DMS153 treated with DMSO at 0.1 percent for 48 hours (cell line): Measurements from ENCODE around the gene MCMBP.
"Not testable (repeated sequence)": the region's sequence is repeated elsewhere in the genome, so short reads cannot be mapped to it uniquely, and the experiment has no call there.

Experiments used
- DNase-seq: peaks from one replicate; lab custom pipeline; 2025; ENCODE audit not compliant: unreplicated experiment; lab: John Stamatoyannopoulos, UW

Gene MCMBP

GRCh38 chr10:119831656-119832055 is 41.0 kb downstream of the MCMBP start:
- no peak for DNase-seq

- DNase-seq: no peak
These were observed 41.8 kb downstream of the MCMBP start for GRCh38 chr10:119830851-119831250.

- no peak for DNase-seq
These were observed 43.2 kb downstream of the MCMBP start for GRCh38 chr10:119829429-119829828.

GRCh38 chr10:119827430-119827829 is 45.2 kb downstream of the MCMBP start:
- no peak for DNase-seq

- no peak for DNase-seq
These were observed 45.9 kb downstream of the MCMBP start for GRCh38 chr10:119826771-119827170.

GRCh38 chr10:119824299-119824698 is 48.3 kb downstream of the MCMBP start:
- DNase-seq: no peak

- no peak for DNase-seq
These were observed 51.5 kb downstream of the MCMBP start for GRCh38 chr10:119821182-119821581.

- no peak for DNase-seq
These were observed 53.8 kb downstream of the MCMBP start for GRCh38 chr10:119818889-119819270.

GRCh38 chr10:119817991-119818888 is 54.4 kb downstream of the MCMBP start:
- no peak for DNase-seq

GRCh38 chr10:119815671-119816070 is 57.0 kb downstream of the MCMBP start:
- DNase-seq: no peak

- no peak for DNase-seq
These were observed 60.0 kb downstream of the MCMBP start for GRCh38 chr10:119812684-119813083.

- no peak for DNase-seq
These were observed 61.5 kb downstream of the MCMBP start for GRCh38 chr10:119811122-119811521.

- no peak for DNase-seq
These were observed 64.5 kb downstream of the MCMBP start for GRCh38 chr10:119807960-119808697.

- DNase-seq: no peak
These were observed 66.1 kb downstream of the MCMBP start for GRCh38 chr10:119806334-119807130.

GRCh38 chr10:119805702-119806230 is 66.9 kb downstream of the MCMBP start:
- no peak for DNase-seq

- DNase-seq: no peak
These were observed 69.4 kb downstream of the MCMBP start for GRCh38 chr10:119803264-119803663.

- no peak for DNase-seq
These were observed 70.6 kb downstream of the MCMBP start for GRCh38 chr10:119801998-119802538.

GRCh38 chr10:119801176-119801575 is 71.5 kb downstream of the MCMBP start:
- DNase-seq: no peak

GRCh38 chr10:119796039-119796438 is 76.6 kb downstream of the MCMBP start:
- no peak for DNase-seq

GRCh38 chr10:119795101-119795500 is 77.5 kb downstream of the MCMBP start:
- not testable (repeated sequence) for DNase-seq
